HG03520 (cell line): ENCODE results near the gene MUC15.

Source experiments
- ATAC-seq: cut with Tn5 transposase; IDR thresholded peaks from one replicate; pipeline ENCODE4 v1.9.1; 2021; ENCODE audit warnings: mild to moderate bottlenecking, moderate library complexity; ENCODE audit not compliant: unreplicated experiment

The MUC15 gene

GRCh38 chr11:26575946-26576345 is 3.9 kb upstream of the MUC15 start:
- no peak for ATAC-seq

GRCh38 chr11:26573896-26574295 is 1.8 kb upstream of the MUC15 start:
- no peak for ATAC-seq

DNA sequence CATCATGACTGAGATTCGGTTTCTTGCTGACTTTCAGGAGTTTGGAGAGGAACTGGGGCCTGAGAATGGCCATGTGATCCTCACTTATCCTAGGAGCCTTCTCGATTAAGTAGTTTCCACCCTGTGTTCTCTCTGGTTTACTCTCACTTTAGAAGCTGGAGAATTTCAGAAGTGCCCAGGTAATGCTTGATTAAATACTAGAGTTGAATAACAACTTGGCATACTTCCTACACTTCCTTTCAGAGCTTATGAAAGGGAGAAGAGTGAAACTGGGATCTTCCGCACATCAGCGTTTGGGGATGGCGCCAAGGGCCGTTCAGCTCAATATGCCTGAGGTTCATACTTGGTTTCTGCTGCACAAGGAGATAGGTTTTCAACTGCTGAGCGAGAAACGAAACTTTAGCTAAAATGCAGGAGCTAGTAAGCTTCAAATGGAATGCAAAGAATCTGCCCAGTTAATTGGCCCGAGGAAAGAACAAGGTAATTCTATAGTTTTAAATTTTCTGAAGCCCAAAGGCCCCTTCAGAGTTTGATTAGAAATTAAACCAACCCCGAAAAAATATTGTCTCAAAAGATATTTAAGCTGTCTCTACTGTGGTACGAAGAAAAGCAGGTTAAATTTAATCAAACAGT is 823 bp upstream of the MUC15 start:
- ATAC-seq = no peak

DNA sequence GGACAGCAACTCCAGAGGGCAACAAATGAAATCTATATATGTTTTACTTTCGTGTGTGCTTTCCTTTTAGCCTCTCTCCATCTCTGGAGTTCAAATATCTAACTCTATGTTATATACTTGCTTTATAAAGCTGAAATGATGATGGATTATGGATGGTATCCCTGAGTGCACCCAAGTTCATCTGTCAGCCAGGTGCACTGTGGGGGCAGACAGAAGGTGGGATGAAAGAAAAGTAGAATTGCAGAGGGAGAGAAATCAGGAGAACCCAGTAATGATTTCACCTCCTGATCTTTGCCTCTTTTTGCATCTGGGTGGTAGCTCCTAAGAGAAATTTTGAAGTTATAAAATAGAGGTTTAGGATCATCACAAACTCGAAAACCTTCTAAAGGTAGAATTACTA is 2.4 kb downstream of the MUC15 start:
- no peak for ATAC-seq

DNA sequence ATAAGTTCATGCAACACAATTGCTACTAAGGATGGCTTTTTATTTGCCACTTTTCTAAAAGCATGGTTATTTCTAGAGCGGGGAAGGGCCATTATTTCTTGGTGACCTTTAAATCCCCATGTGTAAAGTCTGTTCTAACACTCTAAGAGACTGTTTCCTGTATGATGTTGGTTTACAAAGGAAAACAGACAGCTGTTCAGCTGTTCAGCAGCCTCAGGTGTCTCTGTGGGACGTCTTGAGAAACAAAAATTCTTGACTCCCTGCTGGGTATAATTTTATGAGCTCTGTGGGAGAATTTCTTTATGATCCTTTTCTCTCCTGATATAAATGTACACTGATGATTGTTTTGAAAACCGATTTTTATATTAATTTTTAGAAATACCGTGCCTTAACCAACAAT is 13.9 kb downstream of the MUC15 start:
- ATAC-seq = no peak

DNA sequence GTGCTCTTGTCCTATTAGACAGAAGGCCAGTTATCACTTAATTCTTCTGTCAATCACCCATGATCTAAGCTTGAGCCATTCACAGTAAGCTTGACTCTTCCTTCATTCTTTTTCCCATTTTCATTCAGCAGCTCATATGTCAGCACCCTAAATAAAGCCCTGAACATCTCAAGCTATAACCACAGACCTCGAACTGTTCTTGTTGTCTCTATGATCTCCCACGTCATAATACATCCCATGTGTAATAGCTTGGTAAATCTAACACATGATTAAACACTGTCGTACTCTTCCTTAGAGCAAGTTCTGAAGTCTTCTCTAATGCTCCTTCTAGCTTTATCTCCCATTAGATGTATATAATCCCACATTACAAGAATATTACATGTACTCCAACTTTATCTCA is 14.4 kb downstream of the MUC15 start:
- ATAC-seq = no peak

DNA sequence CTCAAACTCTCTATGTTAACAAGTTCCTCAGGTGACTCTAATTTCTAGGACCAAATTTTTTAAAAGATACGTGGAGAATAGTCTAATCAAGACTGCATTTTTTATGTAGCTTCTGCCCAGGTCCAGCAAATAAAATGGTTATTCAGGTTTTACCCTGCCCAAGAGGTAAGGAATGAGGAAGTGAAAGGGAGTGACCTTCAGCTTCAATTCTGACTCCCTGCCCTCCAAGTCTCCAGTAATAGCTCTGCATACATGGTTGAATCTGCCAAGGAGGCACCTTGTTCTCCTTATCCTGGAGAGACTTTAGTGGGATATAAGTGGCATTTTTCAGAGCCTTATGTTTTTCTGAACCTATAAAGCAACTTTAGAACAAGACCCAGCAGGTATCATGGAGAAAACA is 15.5 kb downstream of the MUC15 start:
- no peak for ATAC-seq

DNA sequence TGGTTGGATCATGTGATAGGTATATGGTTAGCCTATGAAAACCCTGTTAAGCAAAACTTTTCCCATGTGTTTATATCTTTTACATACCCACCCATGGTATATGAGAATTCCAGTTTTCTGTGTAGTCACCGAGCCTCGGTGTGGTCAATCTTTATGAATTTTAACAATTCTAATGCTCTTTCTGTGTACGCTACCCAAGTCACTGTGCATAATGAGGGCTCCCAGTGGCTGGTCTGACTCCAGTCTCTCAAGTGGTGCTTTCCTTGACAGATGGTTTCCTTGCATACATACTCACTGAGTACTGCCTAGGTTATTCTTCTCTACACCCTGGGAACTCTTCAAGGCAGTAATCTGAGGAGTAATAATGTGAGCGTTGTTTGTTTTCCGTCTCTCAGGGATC is 17.6 kb downstream of the MUC15 start:
- ATAC-seq = no peak

DNA sequence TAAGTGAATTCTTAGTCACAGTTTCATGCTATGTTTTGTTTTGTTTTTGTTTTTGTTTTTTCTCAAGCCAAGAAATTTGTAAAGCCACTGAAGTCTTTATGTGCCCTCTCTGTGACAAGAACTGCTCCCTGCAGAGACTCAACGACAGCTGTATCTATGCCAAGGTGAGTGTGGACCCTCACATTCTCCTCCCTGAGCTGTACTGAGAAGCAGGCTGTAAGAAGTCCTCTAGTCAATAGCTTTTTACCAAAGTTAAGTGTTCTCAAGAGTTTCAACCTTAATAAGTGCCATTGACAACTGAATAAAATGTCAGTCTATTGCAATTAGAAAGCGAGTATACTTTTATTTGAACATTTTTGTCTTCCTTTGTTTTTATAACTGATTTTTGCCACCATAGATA is 18.9 kb downstream of the MUC15 start:
- ATAC-seq = no peak

- no peak for ATAC-seq
Observed at GRCh38 chr11:26551186-26551801, 20.8 kb downstream of the MUC15 start.

DNA sequence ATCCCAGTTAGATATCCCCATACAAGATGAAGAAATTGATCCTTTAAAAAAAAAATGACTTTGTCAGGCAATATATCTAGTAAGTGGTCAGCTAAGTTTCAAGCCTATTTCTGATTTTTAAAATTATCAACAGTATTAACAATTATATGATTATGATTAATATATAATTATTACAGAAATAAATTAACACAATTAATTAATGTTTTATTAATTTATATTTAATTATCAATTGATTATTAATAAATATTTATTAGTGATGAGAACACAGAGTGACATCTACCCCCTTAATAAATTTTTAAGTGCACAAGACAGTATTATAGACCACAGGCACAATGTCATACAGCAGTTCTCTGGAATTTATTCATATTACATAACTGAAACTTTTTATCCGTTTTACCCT is 22.0 kb downstream of the MUC15 start:
- no peak for ATAC-seq

DNA sequence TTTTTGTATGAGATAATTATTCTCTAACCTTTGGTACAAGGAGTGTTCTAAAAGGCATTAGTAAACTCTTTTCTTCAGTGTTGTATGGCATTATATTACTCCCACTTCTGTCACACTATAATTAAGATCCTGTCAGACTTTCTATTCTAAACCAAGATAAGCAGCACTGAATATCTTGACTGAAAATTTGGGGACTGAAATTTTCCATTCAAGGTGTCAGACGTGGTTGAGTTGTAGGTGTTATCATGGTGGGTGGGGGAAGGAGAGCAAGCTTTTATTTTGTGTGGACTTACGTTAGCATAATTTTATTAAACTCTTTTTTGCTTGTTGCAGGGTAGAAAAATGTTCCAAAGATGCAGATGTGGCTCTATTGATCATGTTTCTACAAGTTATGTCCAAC is 22.9 kb downstream of the MUC15 start:
- no peak for ATAC-seq

DNA sequence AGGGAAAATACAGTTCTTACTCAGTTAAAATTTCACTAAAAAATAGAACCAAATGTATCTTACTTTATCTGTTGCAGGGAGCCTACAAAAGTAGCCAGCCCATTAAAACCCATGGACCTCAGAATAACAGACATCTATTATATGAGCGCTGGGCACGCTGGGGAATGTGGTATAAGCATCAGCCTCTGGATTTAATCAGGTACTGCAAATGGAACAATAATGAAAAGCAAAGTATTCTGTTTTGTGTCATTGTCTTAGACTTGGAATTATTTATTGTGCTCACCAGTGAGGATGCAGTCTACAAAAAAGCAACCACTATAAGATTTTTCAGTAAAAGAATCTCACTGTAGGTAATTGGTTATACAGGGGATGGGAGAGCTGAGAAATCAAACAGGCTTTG is 30.2 kb downstream of the MUC15 start:
- no peak for ATAC-seq

- ATAC-seq = no peak
Observed at GRCh38 chr11:26539517-26539916, 32.5 kb downstream of the MUC15 start.

GRCh38 chr11:26537341-26537740 is 34.7 kb downstream of the MUC15 start:
- ATAC-seq = no peak

DNA sequence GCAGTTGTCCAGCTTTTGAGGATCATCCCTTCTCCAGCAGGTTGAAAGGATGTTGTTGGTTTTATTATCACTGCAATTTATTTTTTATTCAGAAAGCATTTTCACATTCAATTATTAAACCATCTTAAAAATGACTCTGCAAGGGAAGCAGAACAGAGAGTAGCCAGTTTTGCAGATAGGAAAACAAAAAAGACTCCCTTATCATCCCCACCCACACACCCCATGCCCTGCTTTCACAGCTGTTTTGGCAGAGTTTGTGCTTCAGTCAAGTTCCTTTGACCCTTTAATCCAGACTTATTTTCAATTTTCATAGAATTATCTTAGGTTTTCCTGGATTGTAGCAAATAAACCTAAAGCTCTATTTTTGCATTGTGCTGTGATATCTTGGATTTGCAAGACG is 44.4 kb downstream of the MUC15 start:
- ATAC-seq = no peak

- no peak for ATAC-seq
Observed at GRCh38 chr11:26522912-26523610, 49.0 kb downstream of the MUC15 start.

DNA sequence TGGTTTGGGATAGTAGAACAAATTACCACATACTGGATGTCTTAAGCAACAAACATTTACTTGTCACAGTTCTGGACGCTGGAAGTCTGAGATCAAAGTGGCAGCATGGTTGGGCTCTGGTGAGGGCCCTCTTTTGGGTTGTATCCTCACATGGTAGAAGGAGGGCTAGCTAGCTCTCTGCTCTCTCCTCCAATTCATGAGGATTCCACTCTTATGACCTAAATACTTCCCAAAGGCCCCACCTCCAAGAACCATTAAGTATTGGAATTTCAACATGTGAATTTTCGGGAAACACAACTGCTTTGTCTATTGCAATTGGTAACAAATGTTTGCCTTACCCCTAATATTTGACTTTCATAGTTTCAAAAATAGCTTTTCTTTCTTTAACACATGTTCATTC is 52.6 kb downstream of the MUC15 start:
- ATAC-seq = no peak

GRCh38 chr11:26512196-26512595 is 59.9 kb downstream of the MUC15 start:
- no peak for ATAC-seq

DNA sequence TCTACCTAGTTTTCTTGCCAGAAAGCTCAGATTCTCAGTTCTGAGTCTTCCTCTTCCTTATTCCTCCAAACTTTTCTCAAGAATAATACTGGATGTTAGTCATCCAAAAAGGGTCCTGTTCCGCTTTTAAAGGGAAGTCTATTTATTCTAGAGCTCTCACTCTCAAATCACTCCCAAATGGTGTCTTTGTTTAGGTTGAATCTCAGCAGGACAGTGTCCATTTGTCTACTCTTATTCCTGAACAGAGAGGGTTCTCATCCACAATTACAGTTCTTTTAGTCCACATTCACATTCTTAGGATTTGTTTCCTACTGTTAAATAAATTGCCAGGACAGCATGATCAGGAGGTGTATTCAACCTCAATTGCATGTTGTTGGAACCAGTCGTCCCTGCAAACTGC is 61.3 kb downstream of the MUC15 start:
- no peak for ATAC-seq

DNA sequence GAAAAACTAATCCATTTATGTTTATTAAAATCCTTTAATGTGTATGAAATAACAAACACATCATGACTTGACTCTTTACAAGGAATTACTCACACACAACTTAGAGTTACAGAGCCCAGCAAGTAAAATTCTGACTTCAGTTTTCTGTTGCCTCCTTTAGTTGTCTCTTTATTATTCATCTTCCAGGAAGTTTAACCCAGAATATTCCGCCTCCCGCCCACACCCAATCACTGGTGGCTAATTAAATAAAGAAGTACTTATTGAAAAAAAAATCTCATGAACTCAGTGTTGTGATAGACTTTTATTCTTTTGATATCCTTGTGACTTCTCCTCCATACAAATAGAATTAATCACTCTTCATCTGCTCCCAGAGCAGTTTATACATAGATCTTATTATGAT is 61.9 kb downstream of the MUC15 start:
- ATAC-seq = no peak
